Measurements from ENCODE around the gene TMEM272. TPM values are rescaled to one million over a fixed set of nuclear protein-coding genes. Genes with fewer than 3 reads are reported as not detected.
A peak's percentile ranks its signal among the peaks of the same experiment; 100 is the strongest.

The TMEM272 gene
- total RNA-seq, 1 experiment from 2014 or later = 0.17 TPM

- Histone ChIP-seq H3K4me1 (ENCODE audit: control insufficient read depth in 1 of 2, insufficient read depth in 2 of 2, low read length in 2 of 2) (peaks cover 3 to 14% of the 10 kb centered on the region in 2 experiments; a peak in 3 of 4 replicates), H3K27me3 (ENCODE audit: insufficient read depth, low read length) (no peaks in the 10 kb centered on the region), H3K36me3 (ENCODE audit: control insufficient read depth in 1 of 2, insufficient read depth in 2 of 2, low read length in 2 of 2) (no peaks in the 10 kb centered on the region), H2AFZ (ENCODE audit: low read depth, low read length, poor library complexity, severe bottlenecking) (peak overlapping the region; percentile 62), H3K4me2 (ENCODE audit: low read length) (no peak overlapping the region), H3K79me2 (ENCODE audit: insufficient read depth, low read length) (no peaks in the 10 kb centered on the region), H3K9ac (ENCODE audit: low read length) (no peak overlapping the region), H3K4me3 (replicated peaks in 1 of 2; ENCODE audit: low read depth in 1 of 2, low read length in 2 of 2) (no peak overlapping the region), H3K9me2 (ENCODE audit: insufficient read depth) (no peaks in the 10 kb centered on the region), H3K27ac (ENCODE audit: low read depth, low read length) (no peak overlapping the region), H4K20me1 (ENCODE audit: insufficient read depth) (no peaks in the 10 kb centered on the region), H3K9me3 (ENCODE audit: control insufficient read depth in 1 of 2, insufficient read depth in 1 of 2, low read depth in 1 of 2, low read length in 2 of 2) (no peaks in the 10 kb centered on the region)
- DNase-seq (ENCODE audit: low read depth, low spot score) = peak; percentile 24
- no TSS peak for BruUV-seq (replicated peaks)
- CTCF ChIA-PET = interaction anchor here (1.0 to 2.2 kb wide), 2 partner anchors 10 to 34 kb away, joined by 3 to 10 read pairs; no protein-coding TSS in a partner anchor
- POLR2A ChIA-PET = no interaction called here
- RAD21 ChIA-PET (ENCODE audit: low non-redundant PET in 1 of 2, low total read pairs in 2 of 2, uncharacterized antibody in 2 of 2, unreplicated experiment in 2 of 2) = no interaction called here
- ATAC-seq = peak; percentile 81
- intact Hi-C loops (cut with micrococcal nuclease) = no loop called here
- TF ChIP-seq, protein P1, sequence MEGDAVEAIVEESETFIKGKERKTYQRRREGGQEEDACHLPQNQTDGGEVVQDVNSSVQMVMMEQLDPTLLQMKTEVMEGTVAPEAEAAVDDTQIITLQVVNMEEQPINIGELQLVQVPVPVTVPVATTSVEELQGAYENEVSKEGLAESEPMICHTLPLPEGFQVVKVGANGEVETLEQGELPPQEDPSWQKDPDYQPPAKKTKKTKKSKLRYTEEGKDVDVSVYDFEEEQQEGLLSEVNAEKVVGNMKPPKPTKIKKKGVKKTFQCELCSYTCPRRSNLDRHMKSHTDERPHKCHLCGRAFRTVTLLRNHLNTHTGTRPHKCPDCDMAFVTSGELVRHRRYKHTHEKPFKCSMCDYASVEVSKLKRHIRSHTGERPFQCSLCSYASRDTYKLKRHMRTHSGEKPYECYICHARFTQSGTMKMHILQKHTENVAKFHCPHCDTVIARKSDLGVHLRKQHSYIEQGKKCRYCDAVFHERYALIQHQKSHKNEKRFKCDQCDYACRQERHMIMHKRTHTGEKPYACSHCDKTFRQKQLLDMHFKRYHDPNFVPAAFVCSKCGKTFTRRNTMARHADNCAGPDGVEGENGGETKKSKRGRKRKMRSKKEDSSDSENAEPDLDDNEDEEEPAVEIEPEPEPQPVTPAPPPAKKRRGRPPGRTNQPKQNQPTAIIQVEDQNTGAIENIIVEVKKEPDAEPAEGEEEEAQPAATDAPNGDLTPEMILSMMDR (IDR thresholded peaks at IDR 0.05 in 2 of 3, conservative IDR thresholded peaks at IDR 0.05 in 1 of 3; ENCODE audit: borderline replicate concordance in 1 of 3, insufficient read depth in 1 of 3, low read depth in 2 of 3, low read length in 2 of 3) = peak; percentile 43 to 89 (median 84); a peak in 5 of 6 replicates
- TF ChIP-seq RAD21 (IDR thresholded peaks at IDR 0.05; ENCODE audit: low read depth) = peak; percentile 33; the same call in 1 of the 2 replicates
- TF ChIP-seq, protein P2, sequence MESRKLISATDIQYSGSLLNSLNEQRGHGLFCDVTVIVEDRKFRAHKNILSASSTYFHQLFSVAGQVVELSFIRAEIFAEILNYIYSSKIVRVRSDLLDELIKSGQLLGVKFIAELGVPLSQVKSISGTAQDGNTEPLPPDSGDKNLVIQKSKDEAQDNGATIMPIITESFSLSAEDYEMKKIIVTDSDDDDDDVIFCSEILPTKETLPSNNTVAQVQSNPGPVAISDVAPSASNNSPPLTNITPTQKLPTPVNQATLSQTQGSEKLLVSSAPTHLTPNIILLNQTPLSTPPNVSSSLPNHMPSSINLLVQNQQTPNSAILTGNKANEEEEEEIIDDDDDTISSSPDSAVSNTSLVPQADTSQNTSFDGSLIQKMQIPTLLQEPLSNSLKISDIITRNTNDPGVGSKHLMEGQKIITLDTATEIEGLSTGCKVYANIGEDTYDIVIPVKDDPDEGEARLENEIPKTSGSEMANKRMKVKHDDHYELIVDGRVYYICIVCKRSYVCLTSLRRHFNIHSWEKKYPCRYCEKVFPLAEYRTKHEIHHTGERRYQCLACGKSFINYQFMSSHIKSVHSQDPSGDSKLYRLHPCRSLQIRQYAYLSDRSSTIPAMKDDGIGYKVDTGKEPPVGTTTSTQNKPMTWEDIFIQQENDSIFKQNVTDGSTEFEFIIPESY (IDR thresholded peaks at IDR 0.05; ENCODE audit: extremely low read depth, insufficient replicate concordance, low read length) = no peak
Observed at GRCh38 chr13:51849145-51850101, 4.4 kb upstream of the TMEM272 start.
